HL-60 (cell line): Measurements from ENCODE around the gene EYS.

ENCODE experiments used
- CTCF ChIP-seq: IDR thresholded peaks from one replicate; pipeline ENCODE4 v1.5.1; 2011; ENCODE audit warnings: low read length, control low read depth, inconsistent platforms; ENCODE audit not compliant: insufficient read depth
- GABPA ChIP-seq: IDR thresholded peaks from 2 replicates; pipeline ENCODE4 v1.6.1; 2012; ENCODE audit warnings: low read depth
- POLR2AphosphoS5 ChIP-seq: IDR thresholded peaks from 2 replicates; pipeline ENCODE4 v1.6.1; 2012; ENCODE audit warnings: low read depth
- REST ChIP-seq: IDR thresholded peaks from 2 replicates; pipeline ENCODE4 v1.6.1; 2012; ENCODE audit warnings: low read depth; ENCODE audit not compliant: insufficient replicate concordance
- SPI1 ChIP-seq: IDR thresholded peaks from 2 replicates; pipeline ENCODE4 v1.6.1; 2012; ENCODE audit warnings: low read depth, mild to moderate bottlenecking, borderline replicate concordance

- no peak for TF ChIP-seq CTCF
- TF ChIP-seq POLR2AphosphoS5, result no peak
- no peak for TF ChIP-seq GABPA
- no peak for TF ChIP-seq REST
- no peak for TF ChIP-seq SPI1
Measured at GRCh38 chr6:64357430-64357829, 1349.6 kb downstream of the EYS start.
